NK-92 treated with Interleukin-12 subunit alpha and Interleukin-12 subunit beta, amount 100 ng/mL, for 24 hours (cell line): ENCODE measurements around the gene CLPX.
"Not testable (repeated sequence)": the region's sequence is repeated elsewhere in the genome, so short reads cannot be mapped to it uniquely, and the experiment has no call there.

ENCODE experiments used
- DNase-seq: peaks from one replicate; lab custom pipeline; 2025; lab: John Stamatoyannopoulos, UW

CLPX gene

GRCh38 chr15:65184868-65185717 lies at the start of gene CLPX:
TSS of gene CLPX (minus strand) at chr15:65185342. CDS start at chr15:65185153, 189 bp downstream.
- peak; percentile 91 for DNase-seq

GRCh38 chr15:65233696-65234095 lies 48.6 kb upstream of the CLPX start:
- DNase-seq: no peak

DNA sequence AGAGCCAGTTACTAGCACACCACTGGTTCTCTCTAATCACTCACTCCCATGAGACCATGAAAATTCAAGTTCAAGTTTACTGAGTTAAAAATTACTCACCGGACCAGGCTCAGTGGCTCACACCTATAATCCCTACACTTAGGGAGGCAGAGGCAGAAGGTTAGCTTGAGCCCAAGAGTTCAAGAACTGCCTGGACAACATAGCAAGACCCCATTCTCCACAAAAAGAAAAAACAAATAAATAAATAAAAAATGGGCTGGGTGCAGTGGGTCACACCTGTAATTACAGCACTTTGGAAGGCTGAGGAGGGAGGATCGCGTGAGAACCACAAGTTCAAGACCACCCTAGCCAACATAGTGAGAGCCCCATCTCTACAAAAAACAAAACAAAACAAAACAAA lies 47.4 kb upstream of the CLPX start:
- no peak for DNase-seq

GRCh38 chr15:65231306-65231705 lies 46.2 kb upstream of the CLPX start:
- no peak for DNase-seq

- DNase-seq: not testable (repeated sequence)
Observed at GRCh38 chr15:65226901-65227300, 41.8 kb upstream of the CLPX start.

GRCh38 chr15:65226221-65226620 lies 41.1 kb upstream of the CLPX start:
- DNase-seq: no peak

- DNase-seq: no peak
Observed at GRCh38 chr15:65223996-65224395, 38.9 kb upstream of the CLPX start.

- DNase-seq: no peak
Observed at GRCh38 chr15:65222891-65223290, 37.7 kb upstream of the CLPX start.

- DNase-seq: no peak
Observed at GRCh38 chr15:65221697-65222096, 36.6 kb upstream of the CLPX start.

GRCh38 chr15:65219137-65219536 lies 34.0 kb upstream of the CLPX start:
- DNase-seq: no peak

DNA sequence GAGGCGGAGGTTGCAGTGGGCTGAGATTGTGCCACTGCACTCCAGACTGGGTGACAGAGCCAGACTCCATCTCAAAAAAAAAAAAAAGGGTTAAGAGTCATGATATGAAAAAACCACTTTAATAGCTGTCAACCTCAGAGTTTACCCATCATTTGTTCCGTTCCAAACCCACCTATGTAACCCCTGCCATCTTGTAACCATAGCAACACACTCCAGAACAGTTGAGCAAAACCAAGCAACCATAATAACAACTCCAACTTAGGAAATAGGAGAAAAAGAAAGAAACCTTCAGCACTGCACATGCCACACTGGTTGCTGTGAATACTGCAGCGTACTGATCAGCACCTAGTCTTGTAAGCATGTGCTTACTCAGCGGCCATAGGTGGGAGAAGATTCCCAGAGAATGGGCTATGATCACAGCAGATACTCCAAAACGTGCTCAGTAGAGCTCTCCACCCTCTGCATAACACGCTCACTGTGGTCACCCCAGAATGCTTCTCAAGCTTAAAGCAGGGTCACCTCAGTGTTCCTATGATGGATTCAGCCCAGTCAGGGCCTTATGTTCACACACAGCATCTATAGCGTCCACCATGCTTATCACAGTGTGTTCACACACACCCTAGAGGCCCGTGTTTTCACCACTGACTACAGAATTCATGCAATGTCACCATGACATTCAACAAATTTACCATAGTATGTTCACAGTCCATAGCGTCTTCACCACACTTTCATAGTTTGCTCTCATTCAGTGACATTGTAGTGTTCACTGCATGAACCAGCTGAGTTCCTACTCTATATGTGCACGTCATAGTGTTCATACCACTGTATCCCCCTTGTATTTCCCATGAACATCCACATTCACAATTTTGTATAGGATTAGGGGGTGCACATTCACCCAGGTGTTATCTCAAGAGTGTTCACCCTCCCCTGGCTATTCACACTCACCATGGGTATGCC lies 32.7 kb upstream of the CLPX start:
- no peak for DNase-seq

- DNase-seq: no peak
Observed at GRCh38 chr15:65215496-65215895, 30.4 kb upstream of the CLPX start.

DNA sequence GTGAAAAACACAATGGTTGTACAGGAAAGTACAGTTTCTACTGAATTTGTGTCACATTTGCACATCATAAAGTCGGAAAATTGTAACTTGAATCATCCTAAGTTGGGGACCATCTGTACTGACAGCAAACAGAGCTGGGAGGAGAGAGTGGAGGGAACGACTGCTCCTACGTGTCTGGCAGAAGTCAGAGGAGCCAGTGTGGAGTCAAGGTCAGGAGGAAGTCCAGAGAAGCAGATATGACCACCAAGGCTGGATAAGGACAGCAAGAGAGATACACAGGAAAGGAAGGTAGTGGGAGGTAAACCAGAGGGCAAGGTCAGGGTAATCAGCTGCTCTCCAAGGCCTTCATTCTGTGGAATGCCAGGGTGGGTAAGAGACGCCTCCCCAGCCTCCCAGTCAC lies 28.9 kb upstream of the CLPX start:
- DNase-seq: no peak

DNA sequence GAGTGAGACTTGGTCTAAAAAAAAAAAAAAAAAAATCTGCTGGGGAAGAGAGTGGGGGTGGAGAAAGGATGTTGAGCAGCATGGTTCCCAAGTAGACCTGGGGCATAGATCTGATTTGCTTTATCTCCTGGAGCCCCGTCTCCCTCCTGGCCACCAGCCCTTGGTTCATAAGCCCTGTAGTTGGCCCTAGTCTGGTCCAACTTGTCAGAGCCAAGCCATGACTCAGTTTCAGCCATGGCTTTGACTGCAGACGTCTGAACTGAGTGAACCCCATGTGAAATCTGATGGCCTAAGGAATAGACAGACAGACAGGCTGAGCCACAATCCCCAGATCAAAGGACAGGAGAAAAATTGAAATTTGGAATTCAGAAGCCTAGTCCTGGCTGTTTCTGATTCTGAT lies 28.1 kb upstream of the CLPX start:
- no peak for DNase-seq

GRCh38 chr15:65212097-65212496 lies 27.0 kb upstream of the CLPX start:
- DNase-seq: no peak

- no peak for DNase-seq
Observed at GRCh38 chr15:65211482-65211982, 26.4 kb upstream of the CLPX start.

GRCh38 chr15:65210770-65211481 lies 25.8 kb upstream of the CLPX start, which contains the start of gene CILP:
TSS of gene CILP (minus strand) at chr15:65211473. CDS start at chr15:65209755, 1,718 bp downstream.
- no peak for DNase-seq

DNA sequence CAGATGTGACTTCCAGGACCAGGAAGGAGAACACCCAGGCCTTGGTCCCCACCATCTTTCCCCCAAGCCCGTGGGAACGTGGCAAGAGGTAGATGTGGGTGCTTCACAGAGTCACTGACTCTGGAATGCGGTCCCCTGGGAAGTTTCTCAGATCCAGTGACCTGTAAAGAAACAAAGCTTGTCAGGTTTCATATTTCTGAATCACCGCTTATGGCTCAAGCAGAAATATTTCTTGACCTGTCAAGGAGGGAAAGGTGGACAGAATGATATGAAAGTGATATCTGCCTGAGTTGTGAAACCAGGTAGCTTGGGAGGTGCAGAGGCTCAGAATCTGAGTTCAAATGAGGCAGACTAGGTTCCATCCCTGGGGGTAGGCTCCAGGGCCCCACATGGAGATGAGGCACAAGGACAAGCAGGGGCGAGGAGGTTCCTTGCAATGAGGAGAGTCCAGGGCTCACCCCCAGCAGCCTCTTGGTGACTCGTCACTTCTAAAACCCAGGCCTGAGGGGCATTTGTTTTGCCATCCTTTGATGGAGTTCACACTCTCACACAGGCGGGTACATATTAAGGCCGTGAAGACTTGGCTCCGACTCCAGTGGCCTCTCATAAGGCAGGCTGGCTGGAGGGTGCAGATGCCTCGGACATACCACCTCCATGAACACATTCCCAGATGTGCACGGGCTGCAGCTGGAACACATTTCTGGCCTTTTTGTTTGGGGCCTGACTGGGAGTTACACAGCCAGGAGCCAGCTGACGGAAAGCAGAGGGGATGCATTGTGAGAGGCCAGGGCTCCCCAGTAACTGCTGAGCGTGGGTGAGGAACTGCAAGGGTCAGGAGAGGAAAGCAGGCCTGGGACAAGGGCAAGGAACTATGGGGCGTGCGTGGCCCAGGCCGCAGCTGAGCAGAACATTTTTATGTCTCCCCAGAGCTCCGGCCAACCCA lies 24.8 kb upstream of the CLPX start:
- no peak for DNase-seq

- no peak for DNase-seq
Observed at GRCh38 chr15:65208647-65209046, 23.5 kb upstream of the CLPX start.

DNA sequence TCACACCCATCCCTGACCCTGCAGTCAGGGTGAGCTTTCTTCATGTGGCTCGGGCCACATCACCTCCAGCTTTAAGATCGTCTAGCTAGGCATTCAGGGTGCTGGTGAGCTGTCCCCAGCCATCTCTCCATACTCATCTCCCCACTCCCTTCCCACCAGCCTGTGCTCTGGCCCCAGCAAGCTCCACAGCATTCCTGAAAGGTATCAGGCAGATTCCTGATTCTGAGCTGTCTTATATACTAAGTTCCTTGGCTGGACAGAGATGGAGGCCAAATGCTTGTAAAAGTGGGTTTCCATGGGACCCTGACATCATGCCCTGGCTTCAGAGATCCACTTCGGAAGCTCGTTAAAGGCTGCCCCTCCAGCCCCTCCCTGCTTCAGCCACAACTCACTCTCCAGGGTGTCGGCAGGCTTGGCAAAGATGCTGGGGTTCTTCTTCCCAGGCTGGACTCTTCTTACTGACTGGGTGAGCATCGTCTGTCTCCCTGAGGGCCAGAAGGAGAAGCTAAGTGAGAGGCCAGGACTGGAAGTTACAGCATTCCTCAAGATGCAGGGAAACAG lies 22.2 kb upstream of the CLPX start:
- no peak for DNase-seq
